Measurements from ENCODE around the gene PPP1R13B.
A peak's percentile ranks its signal among the peaks of the same experiment; 100 is the strongest.

The PPP1R13B gene, protein sequence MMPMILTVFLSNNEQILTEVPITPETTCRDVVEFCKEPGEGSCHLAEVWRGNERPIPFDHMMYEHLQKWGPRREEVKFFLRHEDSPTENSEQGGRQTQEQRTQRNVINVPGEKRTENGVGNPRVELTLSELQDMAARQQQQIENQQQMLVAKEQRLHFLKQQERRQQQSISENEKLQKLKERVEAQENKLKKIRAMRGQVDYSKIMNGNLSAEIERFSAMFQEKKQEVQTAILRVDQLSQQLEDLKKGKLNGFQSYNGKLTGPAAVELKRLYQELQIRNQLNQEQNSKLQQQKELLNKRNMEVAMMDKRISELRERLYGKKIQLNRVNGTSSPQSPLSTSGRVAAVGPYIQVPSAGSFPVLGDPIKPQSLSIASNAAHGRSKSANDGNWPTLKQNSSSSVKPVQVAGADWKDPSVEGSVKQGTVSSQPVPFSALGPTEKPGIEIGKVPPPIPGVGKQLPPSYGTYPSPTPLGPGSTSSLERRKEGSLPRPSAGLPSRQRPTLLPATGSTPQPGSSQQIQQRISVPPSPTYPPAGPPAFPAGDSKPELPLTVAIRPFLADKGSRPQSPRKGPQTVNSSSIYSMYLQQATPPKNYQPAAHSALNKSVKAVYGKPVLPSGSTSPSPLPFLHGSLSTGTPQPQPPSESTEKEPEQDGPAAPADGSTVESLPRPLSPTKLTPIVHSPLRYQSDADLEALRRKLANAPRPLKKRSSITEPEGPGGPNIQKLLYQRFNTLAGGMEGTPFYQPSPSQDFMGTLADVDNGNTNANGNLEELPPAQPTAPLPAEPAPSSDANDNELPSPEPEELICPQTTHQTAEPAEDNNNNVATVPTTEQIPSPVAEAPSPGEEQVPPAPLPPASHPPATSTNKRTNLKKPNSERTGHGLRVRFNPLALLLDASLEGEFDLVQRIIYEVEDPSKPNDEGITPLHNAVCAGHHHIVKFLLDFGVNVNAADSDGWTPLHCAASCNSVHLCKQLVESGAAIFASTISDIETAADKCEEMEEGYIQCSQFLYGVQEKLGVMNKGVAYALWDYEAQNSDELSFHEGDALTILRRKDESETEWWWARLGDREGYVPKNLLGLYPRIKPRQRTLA

DNA sequence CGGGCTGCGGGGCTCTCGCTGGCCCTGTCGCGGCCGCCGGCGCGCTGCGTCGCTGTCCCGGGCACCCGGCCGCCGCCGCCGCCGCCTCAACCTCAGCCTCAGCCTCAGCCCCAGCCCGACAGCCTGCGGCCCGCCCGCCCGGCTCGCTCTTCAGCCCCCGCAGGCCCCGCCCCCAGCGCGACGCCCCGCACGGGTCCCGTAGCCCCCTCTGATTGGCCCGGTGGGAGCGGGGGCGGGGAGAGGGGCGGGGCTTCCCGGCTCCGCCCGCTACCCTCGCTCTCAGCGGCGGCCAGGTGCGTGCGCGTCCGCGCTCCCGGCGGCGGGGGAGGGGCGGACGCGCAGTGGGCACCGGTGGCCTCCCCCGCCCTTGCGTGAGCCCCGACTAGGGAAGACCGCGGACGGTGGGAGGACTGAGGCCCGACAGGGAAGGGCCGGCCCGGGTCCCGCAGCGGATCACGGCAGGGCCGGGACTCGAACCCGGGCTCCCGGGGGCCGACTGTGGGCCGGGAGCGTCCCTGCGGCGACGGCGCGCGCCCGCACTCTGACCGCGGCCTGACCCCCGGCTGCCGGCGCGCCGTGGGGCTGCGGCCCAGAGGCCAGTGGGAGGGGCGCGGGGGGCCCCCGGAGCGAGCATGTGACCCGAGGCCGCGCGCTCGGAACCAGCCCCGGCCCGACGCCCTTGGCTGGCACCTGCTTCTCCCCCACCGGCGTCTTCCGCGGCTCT is at the start of gene PPP1R13B:
PPP1R13B (minus strand) TSS at position 125 of the 724 bp plus-strand sequence. CDS start 268 bp downstream, outside the sequence.
- TF ChIP-seq, protein P1, sequence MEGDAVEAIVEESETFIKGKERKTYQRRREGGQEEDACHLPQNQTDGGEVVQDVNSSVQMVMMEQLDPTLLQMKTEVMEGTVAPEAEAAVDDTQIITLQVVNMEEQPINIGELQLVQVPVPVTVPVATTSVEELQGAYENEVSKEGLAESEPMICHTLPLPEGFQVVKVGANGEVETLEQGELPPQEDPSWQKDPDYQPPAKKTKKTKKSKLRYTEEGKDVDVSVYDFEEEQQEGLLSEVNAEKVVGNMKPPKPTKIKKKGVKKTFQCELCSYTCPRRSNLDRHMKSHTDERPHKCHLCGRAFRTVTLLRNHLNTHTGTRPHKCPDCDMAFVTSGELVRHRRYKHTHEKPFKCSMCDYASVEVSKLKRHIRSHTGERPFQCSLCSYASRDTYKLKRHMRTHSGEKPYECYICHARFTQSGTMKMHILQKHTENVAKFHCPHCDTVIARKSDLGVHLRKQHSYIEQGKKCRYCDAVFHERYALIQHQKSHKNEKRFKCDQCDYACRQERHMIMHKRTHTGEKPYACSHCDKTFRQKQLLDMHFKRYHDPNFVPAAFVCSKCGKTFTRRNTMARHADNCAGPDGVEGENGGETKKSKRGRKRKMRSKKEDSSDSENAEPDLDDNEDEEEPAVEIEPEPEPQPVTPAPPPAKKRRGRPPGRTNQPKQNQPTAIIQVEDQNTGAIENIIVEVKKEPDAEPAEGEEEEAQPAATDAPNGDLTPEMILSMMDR (IDR thresholded peaks at IDR 0.05; ENCODE audit: low read depth, low read length) = no peak

DNA sequence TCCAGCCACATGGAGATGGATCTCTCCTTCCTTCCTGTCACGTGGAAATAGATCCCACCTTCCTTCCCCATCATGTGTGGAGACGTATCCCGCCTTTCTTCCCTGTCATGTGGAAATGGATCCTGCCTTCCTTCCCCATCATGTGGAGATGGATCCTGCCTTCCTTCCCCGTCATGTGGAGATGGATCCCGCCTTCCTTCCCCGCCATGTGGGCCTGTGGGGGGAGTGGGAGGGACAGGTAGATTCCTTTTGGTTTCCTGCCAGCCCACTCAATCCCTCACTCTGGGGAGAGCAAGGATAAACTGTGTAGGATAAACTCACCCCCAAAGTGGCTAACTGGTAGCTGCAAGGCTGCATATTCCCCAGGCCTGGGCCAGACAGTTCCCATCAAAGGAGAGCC is 49.2 kb upstream of the PPP1R13B start:
- TF ChIP-seq, protein P1 (IDR thresholded peaks at IDR 0.05; ENCODE audit: low read depth, low read length) = no peak
- DNase-seq (ENCODE audit: extremely low read depth, low read depth) = no peak

More for the DNA sequence above, at the start of gene PPP1R13B:
- peak; percentile 46 for DNase-seq (ENCODE audit: extremely low read depth, low read depth)

DNA sequence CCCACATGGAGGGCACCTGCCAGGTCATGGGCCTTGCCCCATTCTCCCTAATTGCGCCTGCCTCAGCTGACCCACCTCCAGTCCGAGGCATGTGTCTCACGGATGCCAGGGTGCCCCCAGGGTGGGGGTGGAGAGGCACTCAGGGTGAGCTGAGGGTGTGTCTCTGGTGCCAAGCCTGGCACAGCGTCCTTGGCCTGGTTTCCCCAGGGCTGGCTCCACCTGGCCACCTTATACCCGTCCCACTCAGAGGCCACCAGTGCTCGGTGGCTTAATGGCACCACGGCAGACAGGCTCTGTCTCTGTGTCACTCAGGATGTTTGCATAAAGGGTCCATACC is 47.3 kb upstream of the PPP1R13B start:
- TF ChIP-seq, protein P1 (IDR thresholded peaks at IDR 0.05; ENCODE audit: low read depth, low read length) = no peak
- DNase-seq (ENCODE audit: extremely low read depth, low read depth) = no peak

DNA sequence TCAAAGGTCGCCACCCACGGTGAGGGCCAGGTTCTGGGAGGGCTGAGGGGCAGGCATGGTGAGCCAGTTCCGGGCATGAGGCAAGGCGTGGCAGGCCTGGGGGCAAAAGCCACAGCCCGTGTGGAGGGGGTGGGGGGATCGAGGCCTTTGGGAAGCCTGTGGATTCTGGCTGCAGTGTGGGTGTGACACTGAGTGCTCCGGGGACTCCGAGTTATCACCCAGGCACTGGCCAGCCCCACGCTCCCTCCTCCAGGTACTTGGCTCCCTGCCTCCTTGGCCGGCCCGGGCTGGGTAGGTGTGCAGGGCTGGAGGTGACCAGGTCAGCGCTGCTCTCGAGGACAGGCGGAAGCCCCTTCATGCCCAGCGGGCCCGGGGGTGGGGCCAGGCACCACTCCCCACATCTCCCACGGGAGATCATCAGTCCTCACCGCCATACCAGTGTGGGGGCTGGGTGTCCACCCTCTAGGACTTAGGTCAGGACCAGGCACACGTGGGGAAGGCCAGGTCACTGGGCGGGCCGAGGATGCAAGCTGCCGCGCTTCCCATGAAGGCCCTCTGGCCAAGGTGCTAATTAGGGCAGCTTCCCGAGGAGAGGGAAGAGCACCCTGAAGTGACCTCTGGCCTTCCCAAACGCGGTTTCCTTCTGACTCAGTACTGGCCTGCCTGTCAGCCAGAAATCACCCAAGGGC is 46.8 kb upstream of the PPP1R13B start:
- DNase-seq (ENCODE audit: extremely low read depth, low read depth) = no peak
- TF ChIP-seq, protein P1 (IDR thresholded peaks at IDR 0.05; ENCODE audit: low read depth, low read length) = no peak

DNA sequence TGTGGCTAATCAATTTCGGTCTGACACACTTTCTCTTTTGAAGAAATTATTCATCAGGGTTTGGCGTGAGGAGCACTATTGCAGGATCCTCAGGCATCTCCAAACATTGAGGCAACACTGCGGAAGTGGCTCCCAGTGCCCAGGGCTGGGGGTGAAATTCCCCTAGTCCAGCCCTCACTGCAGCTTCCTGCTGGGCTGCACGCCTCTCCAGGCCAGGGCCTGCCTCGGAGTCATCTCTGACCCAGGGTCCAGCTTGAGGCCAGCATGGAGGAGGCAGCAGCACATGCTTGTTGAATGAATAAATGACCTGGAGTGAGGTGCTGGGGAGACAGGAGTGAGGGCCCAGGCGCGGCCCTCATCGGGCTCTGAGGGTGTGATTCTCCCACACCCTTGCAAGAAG is 44.9 kb upstream of the PPP1R13B start:
- DNase-seq (ENCODE audit: extremely low read depth, low read depth) = no peak
- TF ChIP-seq, protein P1 (IDR thresholded peaks at IDR 0.05; ENCODE audit: low read depth, low read length) = no peak

DNA sequence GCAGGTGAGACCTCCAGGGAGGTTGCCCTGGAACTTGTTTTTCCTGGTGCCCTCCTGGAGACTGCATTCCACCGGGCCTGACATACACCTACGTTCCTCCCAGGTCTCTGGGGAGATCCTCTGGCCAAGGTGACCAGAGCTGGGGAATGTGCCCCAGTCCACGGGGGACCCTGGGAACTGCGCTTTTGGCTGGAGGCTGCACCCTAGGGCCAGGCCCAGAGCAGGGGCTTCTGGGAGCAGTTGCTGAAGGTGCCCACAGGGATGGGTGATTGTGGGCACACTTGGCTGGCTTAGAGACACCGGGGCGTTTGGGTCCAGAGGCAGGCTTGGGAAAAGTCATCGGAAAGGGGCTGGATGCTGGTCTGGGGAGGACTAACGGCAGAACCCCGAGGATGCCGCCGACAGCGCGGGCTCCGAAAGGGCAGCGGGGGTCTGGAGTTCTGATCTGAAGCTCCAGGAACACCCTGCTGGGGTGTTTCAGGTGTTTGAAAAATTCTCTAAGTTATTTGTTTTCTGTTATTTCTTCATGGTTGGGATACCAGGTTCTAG is 44.4 kb upstream of the PPP1R13B start:
- TF ChIP-seq, protein P1 (IDR thresholded peaks at IDR 0.05; ENCODE audit: low read depth, low read length) = no peak
- no peak for DNase-seq (ENCODE audit: extremely low read depth, low read depth)
